Activated T-cell treated with anti-CD3 and anti-CD28 coated beads, Interleukin-2, amount 50 U/mL, for 24 hours (primary cell): ENCODE data around the gene SPON1.
"Not testable (repeated sequence)": the region's sequence is repeated elsewhere in the genome, so short reads cannot be mapped to it uniquely, and the experiment has no call there.

ENCODE experiments used
- DNase-seq: peaks from one replicate; pipeline ENCODE4 v3.0.0-alpha.2; 2020
- H3K27ac Mint-ChIP-seq: 2 replicates; pipeline ENCODE4 v1.8.0; 2020; ENCODE audit warnings: mild to moderate bottlenecking, mixed read lengths
- H3K27me3 Mint-ChIP-seq: 2 replicates; pipeline ENCODE4 v1.8.0; 2020; ENCODE audit warnings: mixed read lengths
- H3K36me3 Mint-ChIP-seq: 2 replicates; pipeline ENCODE4 v1.8.0; 2020; ENCODE audit warnings: low read depth, mixed read lengths
- H3K4me1 Mint-ChIP-seq: 2 replicates; pipeline ENCODE4 v1.8.0; 2020; ENCODE audit warnings: low read depth, mixed read lengths
- H3K4me3 Mint-ChIP-seq: 2 replicates; pipeline ENCODE4 v1.8.0; 2020; ENCODE audit warnings: mild to moderate bottlenecking, moderate library complexity, mixed read lengths
- H3K9me3 Mint-ChIP-seq: 2 replicates; pipeline ENCODE4 v1.8.0; 2020; ENCODE audit warnings: mixed read lengths

SPON1 gene

DNA sequence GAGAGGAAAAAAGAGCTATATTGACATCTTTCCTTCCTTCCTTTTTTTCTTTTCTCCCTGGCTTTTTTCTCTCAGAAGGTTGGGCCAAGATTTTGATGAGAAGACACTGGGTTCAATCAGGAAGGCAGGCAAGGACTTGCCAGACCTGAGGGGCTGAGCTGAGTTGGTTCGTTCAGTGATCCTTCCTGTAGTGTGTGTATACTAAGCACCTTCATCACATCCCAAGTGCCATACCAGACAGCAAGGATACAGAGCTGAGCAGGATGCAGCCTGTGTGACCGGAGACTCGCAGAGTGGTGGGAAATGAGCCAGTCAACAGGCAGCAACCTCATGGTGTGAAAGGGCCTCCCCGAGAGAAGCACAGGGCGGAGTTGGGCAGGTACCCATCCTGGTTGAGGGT is 95.5 kb downstream of the SPON1 start:
- Mint-ChIP-seq H3K27ac (no peak overlapping the region), H3K36me3 (no peaks in the 10 kb centered on the region), H3K4me3 (no peak overlapping the region), H3K9me3 (no peaks in the 10 kb centered on the region), H3K4me1 (peaks cover 13% of the 10 kb centered on the region), H3K27me3 (no peaks in the 10 kb centered on the region)
- no peak for DNase-seq

DNA sequence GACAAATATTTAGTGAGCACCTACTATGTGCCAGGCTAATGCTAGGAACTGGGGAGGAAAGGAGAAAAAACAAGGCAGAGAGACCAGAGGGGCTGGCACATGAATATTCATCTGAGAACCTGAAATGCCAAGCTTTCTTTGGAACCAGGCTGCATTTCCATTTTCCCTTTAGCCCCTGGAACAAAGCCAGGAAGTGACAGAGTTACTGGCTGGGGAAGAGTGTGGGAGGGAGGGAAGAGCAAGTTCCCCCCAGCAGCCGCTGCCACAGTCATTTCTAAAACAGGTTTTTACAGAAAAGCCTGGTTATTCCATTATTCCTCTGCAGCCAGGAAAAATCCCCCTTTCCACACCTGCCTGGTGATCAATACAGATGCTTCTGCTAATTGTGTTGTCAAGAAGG is 97.0 kb downstream of the SPON1 start:
- no peak overlapping the region for H3K4me3 Mint-ChIP-seq

DNA sequence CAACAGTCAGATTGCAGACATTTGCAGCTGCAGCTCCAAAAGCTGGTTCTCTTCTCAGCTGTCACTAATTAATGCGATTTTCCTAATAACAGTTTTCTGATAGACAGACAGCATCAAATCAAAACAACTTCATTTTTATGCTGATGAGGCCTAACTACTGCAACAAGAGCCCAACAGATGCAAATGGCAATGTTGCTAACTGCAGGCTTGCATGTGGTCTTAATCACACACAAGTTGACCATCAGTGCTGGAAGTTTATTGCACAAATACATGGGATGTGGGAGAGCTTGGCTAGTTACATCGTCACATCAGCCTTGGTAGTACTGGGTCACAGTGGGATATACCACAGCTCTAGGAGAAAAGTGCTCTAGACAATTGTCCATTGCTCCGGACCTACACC is 99.2 kb downstream of the SPON1 start:
- H3K9me3 Mint-ChIP-seq, result no peaks in the 10 kb centered on the region
- no peak overlapping the region for H3K4me3 Mint-ChIP-seq
- H3K4me1 Mint-ChIP-seq, result peaks cover 18% of the 10 kb centered on the region
- H3K36me3 Mint-ChIP-seq, result no peaks in the 10 kb centered on the region
- no peak for DNase-seq
- H3K27me3 Mint-ChIP-seq, result no peaks in the 10 kb centered on the region
- H3K27ac Mint-ChIP-seq, result no peak overlapping the region

More for the DNA sequence above, 97.0 kb downstream of the SPON1 start:
- Mint-ChIP-seq H3K27me3 (no peaks in the 10 kb centered on the region), H3K4me1 (peaks cover 12% of the 10 kb centered on the region), H3K9me3 (no peaks in the 10 kb centered on the region), H3K27ac (no peak overlapping the region), H3K36me3 (no peaks in the 10 kb centered on the region)
- DNase-seq, result no peak

DNA sequence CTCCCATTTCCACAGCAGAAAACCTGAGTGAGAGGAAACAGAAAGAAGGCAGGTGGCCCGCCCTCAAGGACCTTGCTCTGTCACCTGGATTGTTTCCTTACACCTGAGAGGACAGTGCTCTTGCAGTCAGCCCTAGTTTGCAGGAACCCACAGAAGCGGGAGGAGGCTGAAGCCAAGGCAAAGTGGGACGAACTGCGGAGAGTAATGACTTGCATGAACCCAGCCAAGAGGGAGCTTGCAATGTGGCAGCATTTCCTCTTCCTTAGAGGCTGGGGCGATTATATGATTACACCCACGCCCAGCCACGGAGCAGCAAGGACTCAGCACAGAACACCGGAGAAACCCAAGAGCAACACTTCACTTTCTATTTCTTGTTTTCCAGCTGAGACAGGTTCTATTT is 102.6 kb downstream of the SPON1 start:
- Mint-ChIP-seq H3K4me3 (peak overlapping the region; percentile 40), H3K9me3 (no peaks in the 10 kb centered on the region)
- DNase-seq, result no peak

DNA sequence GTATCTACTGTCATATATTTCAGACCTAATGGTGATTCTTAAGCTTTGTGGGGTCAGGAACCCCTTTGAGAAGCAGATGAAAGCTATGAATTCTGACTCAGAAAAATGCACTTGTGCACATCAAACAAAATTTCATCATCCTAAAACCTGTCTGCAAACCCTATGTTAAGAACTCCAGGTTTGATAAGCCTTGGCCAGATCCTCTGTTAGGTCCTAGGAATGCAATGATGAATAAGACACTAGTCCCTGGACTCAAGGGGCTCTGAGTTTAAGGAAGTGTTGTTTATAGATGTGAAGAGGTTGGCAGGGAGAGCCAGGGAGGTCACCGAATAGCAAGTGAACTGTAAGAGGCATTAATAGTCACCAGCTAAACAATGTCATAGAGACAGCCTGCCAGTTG is 103.2 kb downstream of the SPON1 start:
- H3K4me1 Mint-ChIP-seq, result peaks cover 18% of the 10 kb centered on the region
- no peaks in the 10 kb centered on the region for H3K36me3 Mint-ChIP-seq
- no peak for DNase-seq
- no peaks in the 10 kb centered on the region for H3K27me3 Mint-ChIP-seq
- H3K9me3 Mint-ChIP-seq, result no peaks in the 10 kb centered on the region
- H3K27ac Mint-ChIP-seq, result no peak overlapping the region
- no peak overlapping the region for H3K4me3 Mint-ChIP-seq

More for the DNA sequence above, 102.6 kb downstream of the SPON1 start:
- Mint-ChIP-seq H3K27ac (no peak overlapping the region), H3K4me1 (peaks cover 18% of the 10 kb centered on the region), H3K36me3 (no peaks in the 10 kb centered on the region), H3K27me3 (no peaks in the 10 kb centered on the region)

DNA sequence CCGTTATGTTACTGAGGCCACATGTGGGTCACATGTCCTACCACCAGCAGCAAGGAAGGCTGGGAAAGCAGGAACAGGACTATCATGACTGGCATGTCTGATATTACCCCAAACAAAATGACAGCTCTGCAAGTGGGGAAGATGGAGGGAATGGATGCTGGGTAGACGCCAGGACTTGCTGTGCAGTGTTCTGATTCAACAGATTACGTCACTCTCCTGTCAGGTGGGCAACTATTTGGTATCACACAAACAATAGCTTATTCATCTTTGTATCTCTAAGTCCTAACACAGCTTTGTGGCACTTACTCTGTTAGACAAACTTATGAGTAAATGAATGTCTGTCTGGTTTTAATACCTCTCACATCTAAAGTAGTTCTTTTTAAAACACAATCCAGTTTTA is 105.2 kb downstream of the SPON1 start:
- H3K27ac Mint-ChIP-seq, result no peak overlapping the region
- no peak for DNase-seq
- peaks cover 18% of the 10 kb centered on the region for H3K4me1 Mint-ChIP-seq
- H3K36me3 Mint-ChIP-seq, result no peaks in the 10 kb centered on the region
- H3K9me3 Mint-ChIP-seq, result no peaks in the 10 kb centered on the region
- H3K4me3 Mint-ChIP-seq, result no peak overlapping the region
- H3K27me3 Mint-ChIP-seq, result no peaks in the 10 kb centered on the region

DNA sequence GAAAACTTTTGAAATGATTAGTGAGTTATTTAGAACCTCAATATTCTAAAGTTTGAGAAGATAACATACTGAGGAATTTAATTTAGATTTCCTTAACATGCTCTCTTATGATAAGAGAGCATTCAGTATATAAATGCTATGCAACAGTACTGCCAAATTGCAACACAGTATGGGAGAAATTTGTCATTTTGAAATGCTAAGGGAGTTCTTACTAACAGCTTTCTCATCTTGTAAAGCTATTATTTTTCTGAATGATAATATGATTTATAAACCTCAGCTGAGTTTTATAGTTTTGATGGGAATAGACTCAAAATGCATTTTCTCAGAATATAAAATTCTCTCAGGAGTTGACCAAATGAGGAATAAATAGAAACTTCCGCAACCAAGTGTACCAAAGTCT is 108.4 kb downstream of the SPON1 start:
- H3K4me3 Mint-ChIP-seq, result no peak overlapping the region
- H3K4me1 Mint-ChIP-seq, result peaks cover 29% of the 10 kb centered on the region
- no peak overlapping the region for H3K27ac Mint-ChIP-seq
- H3K27me3 Mint-ChIP-seq, result no peaks in the 10 kb centered on the region
- H3K36me3 Mint-ChIP-seq, result no peaks in the 10 kb centered on the region
- DNase-seq, result no peak
- no peaks in the 10 kb centered on the region for H3K9me3 Mint-ChIP-seq

DNA sequence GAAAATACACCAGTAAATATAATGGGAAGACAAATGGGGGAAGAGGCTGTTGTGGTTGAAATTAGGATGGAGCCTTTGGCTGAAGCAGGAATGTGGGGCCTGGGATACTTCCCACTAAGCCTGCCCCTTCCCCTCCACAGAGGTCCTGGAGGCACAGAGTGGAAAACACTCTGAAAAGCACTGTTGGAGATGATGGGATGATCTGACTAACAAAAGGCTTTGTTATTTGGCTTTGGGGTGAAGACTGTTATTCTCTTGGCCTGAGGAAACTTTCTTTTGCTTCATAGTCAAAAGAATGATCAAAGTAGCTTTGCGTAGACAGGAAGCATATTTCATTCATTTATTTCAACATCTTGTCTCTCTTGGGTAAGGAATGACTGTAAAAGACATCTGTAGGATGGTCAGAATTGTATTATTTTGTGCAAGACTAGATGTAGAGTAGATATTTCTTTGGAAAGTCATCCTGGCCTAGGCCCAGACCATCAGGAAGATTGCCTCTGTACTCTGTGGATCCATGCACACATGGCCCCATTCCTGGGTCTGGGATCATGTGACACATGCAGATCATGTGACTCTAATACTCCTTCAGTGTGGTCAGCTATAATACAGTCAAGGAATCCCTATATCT is 111.4 kb downstream of the SPON1 start:
- H3K36me3 Mint-ChIP-seq, result no peaks in the 10 kb centered on the region
- no peak for DNase-seq
- no peaks in the 10 kb centered on the region for H3K9me3 Mint-ChIP-seq
- H3K27ac Mint-ChIP-seq, result peak overlapping the region; percentile 66
- peaks cover 54% of the 10 kb centered on the region for H3K4me1 Mint-ChIP-seq
- no peak overlapping the region for H3K4me3 Mint-ChIP-seq
- no peaks in the 10 kb centered on the region for H3K27me3 Mint-ChIP-seq

DNA sequence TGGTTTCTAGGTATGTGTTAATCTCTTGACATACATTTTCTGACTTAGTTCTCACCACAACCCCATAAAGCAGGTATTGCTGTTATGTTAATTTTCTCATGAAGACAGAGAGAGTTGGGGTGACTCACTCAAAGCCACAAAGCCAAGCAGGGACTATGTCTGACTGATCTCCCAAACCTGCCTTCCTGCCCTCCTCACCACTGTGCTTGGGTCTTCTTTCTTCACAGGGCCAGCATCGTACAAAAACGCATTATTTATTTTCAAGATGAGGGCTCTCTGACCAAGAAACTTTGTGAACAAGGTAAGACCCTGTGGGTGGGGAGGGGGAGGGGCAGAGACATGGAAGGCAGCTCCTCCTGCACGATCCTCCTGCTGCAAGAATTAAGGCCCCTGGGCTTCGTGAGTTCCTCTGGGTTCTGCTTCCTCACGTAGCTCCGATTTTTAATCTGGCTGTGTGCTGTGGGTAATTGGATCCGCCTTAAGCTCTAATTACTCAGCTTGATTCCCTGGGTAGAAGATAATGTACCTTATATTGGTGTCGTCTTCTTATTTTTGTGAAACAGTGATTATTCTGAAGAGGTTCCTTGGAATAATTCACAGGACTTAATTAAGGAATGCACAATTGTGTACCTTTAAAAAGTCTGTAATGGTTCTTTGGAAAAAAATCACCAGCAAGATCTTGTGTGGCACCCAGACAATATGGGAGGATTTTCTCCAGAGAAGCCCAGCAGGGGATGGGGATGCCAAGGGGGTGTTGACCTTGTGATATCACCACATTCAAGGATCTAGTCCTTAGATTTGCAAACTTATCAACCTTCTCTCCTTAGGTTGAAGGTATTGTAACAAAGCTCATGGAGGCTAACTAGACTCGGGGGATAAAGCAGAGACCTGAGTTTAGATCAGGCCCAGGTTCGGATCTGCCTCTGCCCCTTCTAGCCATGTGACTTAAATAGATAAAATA is 112.9 kb downstream of the SPON1 start:
- Mint-ChIP-seq H3K27me3 (no peaks in the 10 kb centered on the region), H3K4me1 (peaks cover 65% of the 10 kb centered on the region), H3K27ac (peak overlapping the region; percentile 67), H3K36me3 (no peaks in the 10 kb centered on the region), H3K9me3 (no peaks in the 10 kb centered on the region), H3K4me3 (peak overlapping the region; percentile 53)
- DNase-seq, result peak; percentile 65

DNA sequence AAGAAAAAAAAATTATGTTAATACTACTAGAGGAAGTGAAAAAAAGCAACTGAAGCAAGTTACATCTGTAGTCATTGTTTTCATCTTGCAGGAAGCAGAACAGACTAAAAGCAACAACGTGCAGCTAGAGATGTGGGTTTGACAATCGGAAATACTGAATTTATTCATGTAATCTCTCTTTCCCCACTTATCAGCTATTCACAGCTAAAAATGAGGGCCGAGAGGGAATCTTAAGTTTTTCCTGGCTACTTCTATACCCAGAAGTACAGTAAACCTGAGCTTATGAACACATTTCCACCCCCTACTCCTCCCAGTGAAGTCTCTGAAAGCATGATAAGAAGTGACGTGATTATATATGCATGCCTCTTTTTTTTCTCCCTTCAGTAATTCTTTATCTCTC is 116.5 kb downstream of the SPON1 start:
- no peak for DNase-seq
- H3K27ac Mint-ChIP-seq, result peak overlapping the region; percentile 69
- H3K27me3 Mint-ChIP-seq, result no peaks in the 10 kb centered on the region
- peaks cover 8% of the 10 kb centered on the region for H3K36me3 Mint-ChIP-seq
- peak overlapping the region; percentile 49 for H3K4me3 Mint-ChIP-seq
- H3K9me3 Mint-ChIP-seq, result no peaks in the 10 kb centered on the region
- peaks cover 64% of the 10 kb centered on the region for H3K4me1 Mint-ChIP-seq

DNA sequence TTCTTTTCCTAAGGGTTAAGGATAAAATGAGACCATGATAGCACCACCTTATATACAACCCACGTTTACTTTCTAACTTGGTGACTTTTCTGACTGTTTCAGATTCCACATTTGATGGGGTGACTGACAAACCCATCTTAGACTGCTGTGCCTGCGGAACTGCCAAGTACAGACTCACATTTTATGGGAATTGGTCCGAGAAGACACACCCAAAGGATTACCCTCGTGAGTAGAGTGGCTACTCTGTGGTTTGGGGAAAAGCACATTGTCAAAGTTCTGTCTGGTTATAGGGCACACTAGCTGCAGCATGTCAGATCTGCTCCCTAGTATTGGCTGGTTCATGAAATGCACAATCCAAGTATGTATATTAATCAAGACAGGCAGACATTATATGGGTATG is 117.3 kb downstream of the SPON1 start:
- Mint-ChIP-seq H3K4me1 (peaks cover 56% of the 10 kb centered on the region), H3K27me3 (no peaks in the 10 kb centered on the region), H3K4me3 (no peak overlapping the region), H3K27ac (no peak overlapping the region), H3K9me3 (peaks cover 2% of the 10 kb centered on the region), H3K36me3 (peaks cover 10% of the 10 kb centered on the region)
- no peak for DNase-seq

DNA sequence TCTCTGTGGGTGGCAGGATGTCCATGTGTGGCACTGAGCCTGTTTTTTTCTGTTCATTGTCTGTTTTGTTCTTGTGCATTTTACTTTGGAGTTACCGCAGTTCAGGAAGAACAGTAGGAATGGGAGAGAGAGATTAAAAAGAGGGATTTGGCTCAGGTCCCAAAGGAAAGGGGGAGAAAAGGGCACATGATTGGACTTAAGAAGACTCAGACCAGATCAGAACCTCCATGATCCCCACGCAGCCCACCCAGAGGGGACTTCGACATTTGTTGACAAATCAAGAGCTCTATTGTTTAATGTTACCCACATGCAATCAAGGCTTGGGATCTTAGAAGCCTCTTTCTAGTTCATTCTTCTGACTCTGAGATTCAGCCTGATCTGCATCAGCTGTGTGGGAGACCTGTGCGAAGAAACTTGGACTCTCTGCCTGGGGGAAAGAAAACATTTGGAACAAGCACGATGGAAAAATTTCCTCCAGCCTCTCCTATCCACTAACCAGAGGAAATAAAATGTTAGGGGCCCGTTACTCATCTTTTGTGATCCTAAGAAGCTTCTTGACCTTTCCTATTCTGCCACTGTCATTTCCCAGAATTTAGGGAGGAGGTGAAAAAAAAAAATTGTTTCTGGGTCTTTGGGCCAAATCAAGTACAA is 119.2 kb downstream of the SPON1 start:
- DNase-seq, result no peak
- no peaks in the 10 kb centered on the region for H3K27me3 Mint-ChIP-seq
- H3K9me3 Mint-ChIP-seq, result peaks cover 2% of the 10 kb centered on the region
- peaks cover 41% of the 10 kb centered on the region for H3K4me1 Mint-ChIP-seq
- H3K27ac Mint-ChIP-seq, result no peak overlapping the region
- peaks cover 13% of the 10 kb centered on the region for H3K36me3 Mint-ChIP-seq
- no peak overlapping the region for H3K4me3 Mint-ChIP-seq

DNA sequence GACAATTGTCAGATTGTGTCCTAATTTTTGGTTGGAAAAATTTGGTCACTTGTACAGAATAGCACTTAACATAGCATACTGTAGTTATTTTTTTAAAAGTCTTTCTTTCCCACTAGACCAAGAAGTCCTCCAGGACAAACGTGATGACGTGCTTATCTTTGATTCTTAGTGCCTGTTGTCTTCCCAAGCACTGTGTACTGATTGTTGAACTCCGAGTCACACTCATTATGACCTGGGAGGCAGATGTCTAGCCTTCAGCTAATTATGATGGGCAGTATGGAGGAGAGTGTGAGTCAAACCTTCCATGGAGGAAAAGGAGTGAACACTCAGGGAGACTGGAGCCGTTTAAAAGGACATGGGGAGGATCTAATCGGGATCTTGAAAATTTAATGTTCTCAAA is 119.8 kb downstream of the SPON1 start:
- Mint-ChIP-seq H3K4me1 (peaks cover 36% of the 10 kb centered on the region), H3K9me3 (peaks cover 2% of the 10 kb centered on the region), H3K27me3 (no peaks in the 10 kb centered on the region), H3K4me3 (no peak overlapping the region), H3K36me3 (peaks cover 17% of the 10 kb centered on the region), H3K27ac (no peak overlapping the region)
- no peak for DNase-seq

DNA sequence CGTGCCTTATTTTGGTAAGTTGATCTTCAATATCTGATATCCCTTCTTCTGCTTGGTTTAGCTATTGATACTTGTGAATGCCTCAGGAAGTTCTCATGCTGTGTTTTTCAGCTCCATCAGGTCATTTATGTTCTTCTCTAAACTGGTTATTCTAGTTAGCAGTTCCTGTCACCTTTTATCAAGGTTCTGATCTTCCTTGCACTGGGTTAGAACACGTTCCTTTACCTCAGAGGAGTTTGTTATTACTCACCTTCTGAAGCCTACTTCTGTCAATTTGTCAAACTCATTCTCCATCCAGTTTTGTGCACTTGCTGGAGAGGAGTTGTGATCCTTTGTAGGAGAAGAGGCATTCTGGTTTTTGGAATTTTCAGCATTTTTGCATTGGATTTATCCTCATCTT is 126.3 kb downstream of the SPON1 start:
- H3K4me3 Mint-ChIP-seq, DNase-seq, H3K27me3 Mint-ChIP-seq, H3K27ac Mint-ChIP-seq, H3K9me3 Mint-ChIP-seq, H3K36me3 Mint-ChIP-seq: not testable (repeated sequence)
- H3K4me1 Mint-ChIP-seq, result peaks cover 25% of the 10 kb centered on the region
